Keratinocyte (primary cell): ENCODE measurements around the gene ALK. TPM values are rescaled to one million over a fixed set of nuclear protein-coding genes. Genes with fewer than 3 reads are reported as not detected.

Experiments used
- DNase-seq: peaks from one replicate; pipeline ENCODE4 v3.0.0-alpha.2; 2011; ENCODE audit warnings: low read depth, missing footprints, low spot score
- FAIRE-seq: peaks from 2 replicates; lab custom pipeline; 2011; peaks lifted over from hg19 to GRCh38; lab: Jason Lieb, UNC
- H2AFZ ChIP-seq: 2 replicates; pipeline ENCODE4 v1.6.0; 2012; ENCODE audit warnings: low read length, control low read depth, inconsistent platforms; ENCODE audit not compliant: control insufficient read depth
- H3K27ac ChIP-seq: 2 replicates; pipeline ENCODE4 v1.5.1; 2011; ENCODE audit warnings: low read length; ENCODE audit not compliant: control insufficient read depth, insufficient read depth
- H3K27me3 ChIP-seq: 3 replicates; pipeline ENCODE4 v1.6.0; 2011; ENCODE audit warnings: low read length; ENCODE audit not compliant: control insufficient read depth, insufficient read depth; ENCODE audit errors: extremely low read depth
- H3K36me3 ChIP-seq, 2 experiments: 2 replicates in 1 of 2; 3 replicates in 1 of 2; pipeline ENCODE4 v1.5.1; 2011; ENCODE audit warnings: low read length in 2 of 2, mild to moderate bottlenecking in 1 of 2; ENCODE audit not compliant: control insufficient read depth in 2 of 2, insufficient read depth in 2 of 2; ENCODE audit errors: extremely low read depth in 1 of 2
- H3K4me1 ChIP-seq: 3 replicates; pipeline ENCODE4 v1.5.1; 2011; ENCODE audit warnings: low read length; ENCODE audit not compliant: control insufficient read depth, insufficient read depth; ENCODE audit errors: extremely low read depth
- H3K4me2 ChIP-seq: 3 replicates; pipeline ENCODE4 v1.6.0; 2011; ENCODE audit warnings: low read depth, low read length; ENCODE audit not compliant: control insufficient read depth, insufficient read depth; ENCODE audit errors: extremely low read depth
- H3K4me3 ChIP-seq, 3 experiments: fragments of 200-600 bp in 1 of 3; sonication (generic) in 1 of 3; 2 replicates in 2 of 3; 3 replicates in 1 of 3; pipeline ENCODE4 v1.5.1; 2011 to 2016; ENCODE audit warnings: low read length in 3 of 3, mild to moderate bottlenecking in 3 of 3, control low read depth in 2 of 3, inconsistent platforms in 1 of 3, low read depth in 1 of 3, mixed read lengths in 1 of 3, mixed run types in 1 of 3, moderate library complexity in 1 of 3; ENCODE audit not compliant: control insufficient read depth in 2 of 3, insufficient read depth in 2 of 3; ENCODE audit errors: extremely low read depth in 1 of 3
- H3K79me2 ChIP-seq: 2 replicates; pipeline ENCODE4 v1.6.0; 2012; ENCODE audit warnings: low read length; ENCODE audit not compliant: control insufficient read depth, insufficient read depth
- H3K9ac ChIP-seq: 3 replicates; pipeline ENCODE4 v1.6.0; 2011; ENCODE audit warnings: low read length; ENCODE audit not compliant: control insufficient read depth, insufficient read depth; ENCODE audit errors: extremely low read depth
- H3K9me1 ChIP-seq: 3 replicates; pipeline ENCODE4 v1.6.0; 2011; ENCODE audit warnings: low read length; ENCODE audit not compliant: control insufficient read depth, insufficient read depth; ENCODE audit errors: extremely low read depth
- H3K9me3 ChIP-seq: 2 replicates; pipeline ENCODE4 v1.5.1; 2012; ENCODE audit warnings: low read depth, low read length; ENCODE audit not compliant: control insufficient read depth
- H4K20me1 ChIP-seq: 3 replicates; pipeline ENCODE4 v1.6.0; 2011; ENCODE audit warnings: low read length; ENCODE audit not compliant: control insufficient read depth, insufficient read depth; ENCODE audit errors: extremely low read depth
- EZH2 ChIP-seq: IDR thresholded peaks from one replicate; pipeline ENCODE4 v1.6.1; 2012; ENCODE audit warnings: inconsistent platforms, mild to moderate bottlenecking, low read length, moderate library complexity
- dilution Hi-C: fragments of 300-500 bp; cut with MboI; formaldehyde crosslinking; loops from one replicate; pipeline ENCODE4 v1.7.0; 2020; ENCODE audit warnings: low sequenced_read_pairs; ENCODE audit not compliant: extremely low pct_ligation_motif_present
- polyA plus RNA-seq, 5 experiments: library from polyadenylated mRNA; depleted of rRNA in 3 of 5; stranded (reverse) in 3 of 5; stranded (forward) in 1 of 5; unstranded in 1 of 5; fragments of >200 nt; gene quantifications; 1 replicate in 1 of 5; 2 replicates in 3 of 5; 3 replicates in 1 of 5; pipeline versions ENCODE4 v1.2.1 to v1.2.3, GENCODE V29; 2011 to 2012; ENCODE audit warnings: missing spikeins in 2 of 5, low read depth in 1 of 5, low replicate concordance in 1 of 5
- TF ChIP-seq, protein P1 (sequence below), 3 experiments: IDR thresholded peaks in 1 of 3; conservative IDR thresholded peaks in 1 of 3; optimal IDR thresholded peaks in 1 of 3; 2 replicates in 2 of 3; 3 replicates in 1 of 3; pipeline versions ENCODE3 to v1.5.1; 2011; ENCODE audit warnings: low read length in 3 of 3, mild to moderate bottlenecking in 3 of 3, moderate library complexity in 2 of 3, control low read depth in 1 of 3, inconsistent platforms in 1 of 3; ENCODE audit not compliant: insufficient read depth in 2 of 3; ENCODE audit errors: extremely low read depth in 1 of 3

The ALK gene
- polyA plus RNA-seq, 1 donor (not counting 4 experiments of a cell fraction or from before 2014, with no cell fraction given): not detected

DNA sequence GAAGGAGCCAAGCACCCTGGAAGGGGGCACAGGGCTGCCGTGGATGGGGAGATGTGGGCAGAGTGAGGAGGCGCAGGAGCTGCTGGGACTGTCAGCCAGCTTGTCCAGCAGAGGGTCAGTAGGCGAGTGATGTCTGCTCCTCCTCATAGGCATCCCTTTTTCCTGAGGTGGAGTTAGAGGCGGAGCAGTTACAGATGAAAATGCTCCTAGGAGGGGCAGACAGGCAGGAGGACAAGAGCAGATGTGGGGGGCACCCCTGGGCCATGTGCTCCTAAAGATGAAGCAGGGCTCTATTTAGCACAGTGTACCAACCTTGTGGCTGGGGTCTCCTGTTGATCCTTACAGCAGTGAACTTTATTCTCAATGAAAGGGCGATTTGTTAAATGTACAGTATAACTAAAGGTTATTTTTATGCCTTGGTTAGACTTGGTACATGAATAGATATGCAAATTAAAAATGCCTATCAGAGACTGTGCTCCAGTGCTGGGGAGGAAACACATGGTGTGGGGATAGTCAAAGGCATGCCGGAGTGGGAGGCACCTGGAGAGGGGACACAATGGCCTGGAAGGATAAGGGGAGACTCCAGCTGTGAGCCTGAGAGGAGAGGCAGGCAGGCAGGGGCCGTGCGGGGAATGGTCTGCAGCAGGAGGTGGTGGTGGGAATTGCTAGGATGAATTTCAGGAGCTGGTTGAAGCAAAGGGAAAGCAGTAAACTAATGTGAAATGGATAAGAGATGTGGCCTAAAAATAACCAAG lies 630.9 kb downstream of the ALK start:
- Histone ChIP-seq H3K79me2 (no peaks in the 10 kb centered on the region), H3K9ac (no peak overlapping the region), H3K27me3 (peaks cover 2% of the 10 kb centered on the region), H3K4me2 (no peak overlapping the region), H2AFZ (no peak overlapping the region), H3K27ac (no peak overlapping the region), H3K4me3 (no peak overlapping the region), H4K20me1 (no peaks in the 10 kb centered on the region), H3K4me1 (no peaks in the 10 kb centered on the region), H3K36me3 (no peaks in the 10 kb centered on the region), H3K9me1 (no peaks in the 10 kb centered on the region), H3K9me3 (no peaks in the 10 kb centered on the region)
- DNase-seq: no peak
- TF ChIP-seq, protein P1, sequence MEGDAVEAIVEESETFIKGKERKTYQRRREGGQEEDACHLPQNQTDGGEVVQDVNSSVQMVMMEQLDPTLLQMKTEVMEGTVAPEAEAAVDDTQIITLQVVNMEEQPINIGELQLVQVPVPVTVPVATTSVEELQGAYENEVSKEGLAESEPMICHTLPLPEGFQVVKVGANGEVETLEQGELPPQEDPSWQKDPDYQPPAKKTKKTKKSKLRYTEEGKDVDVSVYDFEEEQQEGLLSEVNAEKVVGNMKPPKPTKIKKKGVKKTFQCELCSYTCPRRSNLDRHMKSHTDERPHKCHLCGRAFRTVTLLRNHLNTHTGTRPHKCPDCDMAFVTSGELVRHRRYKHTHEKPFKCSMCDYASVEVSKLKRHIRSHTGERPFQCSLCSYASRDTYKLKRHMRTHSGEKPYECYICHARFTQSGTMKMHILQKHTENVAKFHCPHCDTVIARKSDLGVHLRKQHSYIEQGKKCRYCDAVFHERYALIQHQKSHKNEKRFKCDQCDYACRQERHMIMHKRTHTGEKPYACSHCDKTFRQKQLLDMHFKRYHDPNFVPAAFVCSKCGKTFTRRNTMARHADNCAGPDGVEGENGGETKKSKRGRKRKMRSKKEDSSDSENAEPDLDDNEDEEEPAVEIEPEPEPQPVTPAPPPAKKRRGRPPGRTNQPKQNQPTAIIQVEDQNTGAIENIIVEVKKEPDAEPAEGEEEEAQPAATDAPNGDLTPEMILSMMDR (optimal IDR thresholded peaks at IDR 0.05 in 1 of 3, IDR thresholded peaks at IDR 0.05 in 1 of 3, conservative IDR thresholded peaks at IDR 0.05 in 1 of 3; ENCODE audit: extremely low read depth in 1 of 3, insufficient read depth in 2 of 3, low read length in 3 of 3): no peak
- no peak for TF ChIP-seq EZH2
- dilution Hi-C loops: no loop called here
- no peak for FAIRE-seq

DNA sequence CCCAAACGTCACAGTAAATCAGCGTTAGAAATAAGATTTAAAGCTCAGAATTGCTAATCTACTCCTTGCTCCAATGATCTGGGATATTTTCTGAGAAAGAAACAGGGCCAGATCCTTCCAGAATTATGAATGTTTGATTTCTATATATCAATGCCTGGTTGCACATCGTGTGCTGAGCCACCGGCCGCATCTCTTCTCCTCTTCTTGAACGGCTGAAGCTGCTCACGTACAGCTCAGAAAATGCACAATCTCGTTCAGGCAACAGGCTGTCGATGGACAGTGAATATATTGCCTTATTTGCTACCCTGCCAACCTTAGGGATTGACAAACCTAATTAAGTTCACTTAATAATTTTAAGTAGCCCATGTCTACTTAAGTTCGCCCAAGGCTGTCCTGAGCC lies 636.7 kb downstream of the ALK start:
- no peak overlapping the region for H2AFZ ChIP-seq
- FAIRE-seq (no peak), DNase-seq (no peak)
- dilution Hi-C loops: no loop called here
- no peak overlapping the region for H3K4me3 ChIP-seq
- H3K36me3 ChIP-seq: no peaks in the 10 kb centered on the region
- peaks cover 23% of the 10 kb centered on the region for H3K27me3 ChIP-seq
- H3K27ac ChIP-seq: no peak overlapping the region
- no peak overlapping the region for H3K9ac ChIP-seq
- peaks cover 4% of the 10 kb centered on the region for H3K4me1 ChIP-seq
- no peaks in the 10 kb centered on the region for H3K9me1 ChIP-seq
- H3K4me2 ChIP-seq: no peak overlapping the region
- no peaks in the 10 kb centered on the region for H3K9me3 ChIP-seq
- TF ChIP-seq, protein P1 (optimal IDR thresholded peaks at IDR 0.05 in 1 of 3, IDR thresholded peaks at IDR 0.05 in 1 of 3, conservative IDR thresholded peaks at IDR 0.05 in 1 of 3; ENCODE audit: extremely low read depth in 1 of 3, insufficient read depth in 2 of 3, low read length in 3 of 3): no peak
- no peak for TF ChIP-seq EZH2
- no peaks in the 10 kb centered on the region for H3K79me2 ChIP-seq
- H4K20me1 ChIP-seq: no peaks in the 10 kb centered on the region
